Measurements from ENCODE around the gene BMX. TPM values are rescaled to one million over a fixed set of nuclear protein-coding genes. Genes with fewer than 3 reads are reported as not detected.

The BMX gene
- total and polyA plus RNA-seq, 9 of the 15 experiments (the other 6 are each of a cell fraction or from before 2014, with no cell fraction given) = 0.45 to 4.2 (median 1.8) TPM

DNA sequence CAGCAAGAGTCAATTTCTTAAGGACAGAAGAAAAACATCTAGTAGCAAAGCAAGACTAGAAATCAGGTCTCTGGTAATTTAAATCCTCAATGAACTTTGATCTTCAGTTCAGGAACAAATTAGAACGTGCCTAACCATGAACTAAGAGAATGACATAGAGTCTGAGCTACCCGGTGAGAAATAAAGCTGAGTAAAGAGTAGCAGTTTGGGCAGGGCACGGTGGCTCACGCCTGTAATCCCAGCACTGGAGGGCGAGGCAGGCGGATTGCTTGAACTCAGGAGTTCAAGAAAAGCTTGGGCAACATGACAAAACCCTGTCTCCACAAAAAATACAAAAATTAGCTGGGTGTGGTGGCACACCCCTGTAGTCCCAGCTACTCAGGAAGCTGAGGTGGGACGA lies 62.4 kb downstream of the BMX start:
- 51% methylated on average over 6 of the region's 7 CpGs for WGBS (ENCODE audit: insufficient coverage, low coverage, missing lambda C conversion rate)
- intact Hi-C loops (cut with micrococcal nuclease) (no loop called here), in situ Hi-C loops (cut with MboI) (loop anchor here (5.0 to 10.0 kb wide), 3 partner anchors 56 to 218 kb away; no protein-coding TSS in a partner anchor)
- TF ChIP-seq ZNF696 (CRISPR knock-in tag; conservative IDR thresholded peaks at IDR 0.05) (no peak), ZNF217 (CRISPR knock-in tag; IDR thresholded peaks at IDR 0.05) (no peak), RBM22 (IDR thresholded peaks at IDR 0.05; ENCODE audit: low read depth, low read length, poor library complexity, severe bottlenecking) (no peak), SIX5 (IDR thresholded peaks at IDR 0.05; ENCODE audit: borderline replicate concordance in 1 of 2, insufficient read depth in 1 of 2, low read depth in 1 of 2, low read length in 2 of 2) (no peak), ASH1L (IDR thresholded peaks at IDR 0.05; ENCODE audit: borderline replicate concordance, low read depth, partially characterized antibody) (no peak), RAD21 (CRISPR knock-in tag; conservative IDR thresholded peaks at IDR 0.05 in 1 of 2, IDR thresholded peaks at IDR 0.05 in 1 of 2) (no peak), FIP1L1 (IDR thresholded peaks at IDR 0.05; ENCODE audit: low read depth, low read length, poor library complexity, severe bottlenecking) (no peak), POLR3G (IDR thresholded peaks at IDR 0.05; ENCODE audit: extremely low read depth, insufficient read length, insufficient replicate concordance) (no peak), JUND (IDR thresholded peaks at IDR 0.05; ENCODE audit: borderline replicate concordance, low read depth, low read length) (no peak), JUND (tag; IDR thresholded peaks at IDR 0.05; ENCODE audit: borderline replicate concordance, low read depth, low read length) (no peak)
- TF ChIP-seq, protein P1, sequence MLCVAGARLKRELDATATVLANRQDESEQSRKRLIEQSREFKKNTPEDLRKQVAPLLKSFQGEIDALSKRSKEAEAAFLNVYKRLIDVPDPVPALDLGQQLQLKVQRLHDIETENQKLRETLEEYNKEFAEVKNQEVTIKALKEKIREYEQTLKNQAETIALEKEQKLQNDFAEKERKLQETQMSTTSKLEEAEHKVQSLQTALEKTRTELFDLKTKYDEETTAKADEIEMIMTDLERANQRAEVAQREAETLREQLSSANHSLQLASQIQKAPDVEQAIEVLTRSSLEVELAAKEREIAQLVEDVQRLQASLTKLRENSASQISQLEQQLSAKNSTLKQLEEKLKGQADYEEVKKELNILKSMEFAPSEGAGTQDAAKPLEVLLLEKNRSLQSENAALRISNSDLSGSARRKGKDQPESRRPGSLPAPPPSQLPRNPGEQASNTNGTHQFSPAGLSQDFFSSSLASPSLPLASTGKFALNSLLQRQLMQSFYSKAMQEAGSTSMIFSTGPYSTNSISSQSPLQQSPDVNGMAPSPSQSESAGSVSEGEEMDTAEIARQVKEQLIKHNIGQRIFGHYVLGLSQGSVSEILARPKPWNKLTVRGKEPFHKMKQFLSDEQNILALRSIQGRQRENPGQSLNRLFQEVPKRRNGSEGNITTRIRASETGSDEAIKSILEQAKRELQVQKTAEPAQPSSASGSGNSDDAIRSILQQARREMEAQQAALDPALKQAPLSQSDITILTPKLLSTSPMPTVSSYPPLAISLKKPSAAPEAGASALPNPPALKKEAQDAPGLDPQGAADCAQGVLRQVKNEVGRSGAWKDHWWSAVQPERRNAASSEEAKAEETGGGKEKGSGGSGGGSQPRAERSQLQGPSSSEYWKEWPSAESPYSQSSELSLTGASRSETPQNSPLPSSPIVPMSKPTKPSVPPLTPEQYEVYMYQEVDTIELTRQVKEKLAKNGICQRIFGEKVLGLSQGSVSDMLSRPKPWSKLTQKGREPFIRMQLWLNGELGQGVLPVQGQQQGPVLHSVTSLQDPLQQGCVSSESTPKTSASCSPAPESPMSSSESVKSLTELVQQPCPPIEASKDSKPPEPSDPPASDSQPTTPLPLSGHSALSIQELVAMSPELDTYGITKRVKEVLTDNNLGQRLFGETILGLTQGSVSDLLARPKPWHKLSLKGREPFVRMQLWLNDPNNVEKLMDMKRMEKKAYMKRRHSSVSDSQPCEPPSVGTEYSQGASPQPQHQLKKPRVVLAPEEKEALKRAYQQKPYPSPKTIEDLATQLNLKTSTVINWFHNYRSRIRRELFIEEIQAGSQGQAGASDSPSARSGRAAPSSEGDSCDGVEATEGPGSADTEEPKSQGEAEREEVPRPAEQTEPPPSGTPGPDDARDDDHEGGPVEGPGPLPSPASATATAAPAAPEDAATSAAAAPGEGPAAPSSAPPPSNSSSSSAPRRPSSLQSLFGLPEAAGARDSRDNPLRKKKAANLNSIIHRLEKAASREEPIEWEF (CRISPR knock-in tag; IDR thresholded peaks at IDR 0.05) = no peak
- no peaks in the 10 kb centered on the region for H3K79me2 ChIP-seq (ENCODE audit: control insufficient read depth, insufficient read depth, low read length)
- no peak overlapping the region for H3K27ac ChIP-seq (ENCODE audit: extremely low read depth, low read depth, low read length)
- no peak overlapping the region for H2AFZ ChIP-seq (ENCODE audit: low read depth, low read length)
- H4K20me1 ChIP-seq (replicated peaks; ENCODE audit: control insufficient read depth, insufficient read depth, low read length) = no peaks in the 10 kb centered on the region
- ChIA-PET CTCF (ENCODE audit: low intra/inter-chr PET ratio) (interaction anchor here (4.3 kb wide), 1 partner anchor 91 kb away, joined by 36 read pairs; no protein-coding TSS in a partner anchor), POLR2A (interaction anchor here (1.0 kb wide), 1 partner anchor 70 kb away, joined by 4 read pairs; the partner anchor contains the start of gene PIR)
- no peak overlapping the region for H3K9ac ChIP-seq (ENCODE audit: insufficient read depth in 1 of 2, low read depth in 2 of 2, low read length in 2 of 2)
- BruUV-seq (replicated peaks) = no TSS peak
- no peak for DNase-seq (ENCODE audit: extremely low read depth in 1 of 4, low spot score in 3 of 4)
- no peaks in the 10 kb centered on the region for H3K9me3 ChIP-seq (replicated peaks; ENCODE audit: control insufficient read depth, insufficient read depth, low read depth, low read length)
- no peaks in the 10 kb centered on the region for H3K9me1 ChIP-seq (ENCODE audit: control insufficient read depth, insufficient read depth, low read length)
- ATAC-seq = no peak
- H3K36me3 ChIP-seq (ENCODE audit: control insufficient read depth, insufficient read depth, low read length) = no peaks in the 10 kb centered on the region
- FAIRE-seq = no peak
- H3K4me1 ChIP-seq (replicated peaks in 1 of 2; ENCODE audit: control insufficient read depth in 2 of 2, insufficient read depth in 2 of 2, low read length in 2 of 2) = peaks cover 0 to 3% of the 10 kb centered on the region in 2 experiments; a peak in 2 of 5 replicates
- H3K4me3 ChIP-seq = no peak overlapping the region
- H3K27me3 ChIP-seq (ENCODE audit: control insufficient read depth in 2 of 2, insufficient read depth in 2 of 2, low read length in 2 of 2) = no peaks in the 10 kb centered on the region
- H3K4me2 ChIP-seq (ENCODE audit: insufficient read depth, low read length) = no peak overlapping the region
